DOHH2 (cell line): ENCODE data around the gene LARGE1.

ENCODE experiments used
- CTCF ChIP-seq: fragments of 200-600 bp; sonication (generic); IDR thresholded peaks from one replicate; pipeline ENCODE4 v1.5.1; 2014; ENCODE audit warnings: antibody characterized with exemption, mild to moderate bottlenecking, low read depth, low read length; ENCODE audit not compliant: poor library complexity, severe bottlenecking
- EZH2phosphoT487 ChIP-seq: fragments of 200-600 bp; sonication (generic); IDR thresholded peaks from 2 replicates; pipeline ENCODE4 v1.6.1; 2017; ENCODE audit warnings: borderline replicate concordance, mild to moderate bottlenecking, antibody characterized with exemption, low read length, moderate library complexity, mixed read lengths

- TF ChIP-seq CTCF (no peak), EZH2phosphoT487 (no peak)
These were observed 221.1 kb downstream of the LARGE1 start for GRCh38 chr22:33699176-33699575.
